Keratinocyte (primary cell): ENCODE measurements around the gene TSC1. TPM values are rescaled to one million over a fixed set of nuclear protein-coding genes. Genes with fewer than 3 reads are reported as not detected.

Experiments used
- DNase-seq: peaks from one replicate; pipeline ENCODE4 v3.0.0-alpha.2; 2011; ENCODE audit warnings: low read depth, missing footprints, low spot score
- FAIRE-seq: peaks from 2 replicates; lab custom pipeline; 2011; peaks lifted over from hg19 to GRCh38; lab: Jason Lieb, UNC
- H2AFZ ChIP-seq: 2 replicates; pipeline ENCODE4 v1.6.0; 2012; ENCODE audit warnings: low read length, control low read depth, inconsistent platforms; ENCODE audit not compliant: control insufficient read depth
- H3K27ac ChIP-seq: 2 replicates; pipeline ENCODE4 v1.5.1; 2011; ENCODE audit warnings: low read length; ENCODE audit not compliant: control insufficient read depth, insufficient read depth
- H3K27me3 ChIP-seq: 3 replicates; pipeline ENCODE4 v1.6.0; 2011; ENCODE audit warnings: low read length; ENCODE audit not compliant: control insufficient read depth, insufficient read depth; ENCODE audit errors: extremely low read depth
- H3K36me3 ChIP-seq, 2 experiments: 2 replicates in 1 of 2; 3 replicates in 1 of 2; pipeline ENCODE4 v1.5.1; 2011; ENCODE audit warnings: low read length in 2 of 2, mild to moderate bottlenecking in 1 of 2; ENCODE audit not compliant: control insufficient read depth in 2 of 2, insufficient read depth in 2 of 2; ENCODE audit errors: extremely low read depth in 1 of 2
- H3K4me1 ChIP-seq: 3 replicates; pipeline ENCODE4 v1.5.1; 2011; ENCODE audit warnings: low read length; ENCODE audit not compliant: control insufficient read depth, insufficient read depth; ENCODE audit errors: extremely low read depth
- H3K4me2 ChIP-seq: 3 replicates; pipeline ENCODE4 v1.6.0; 2011; ENCODE audit warnings: low read depth, low read length; ENCODE audit not compliant: control insufficient read depth, insufficient read depth; ENCODE audit errors: extremely low read depth
- H3K4me3 ChIP-seq, 3 experiments: fragments of 200-600 bp in 1 of 3; sonication (generic) in 1 of 3; 2 replicates in 2 of 3; 3 replicates in 1 of 3; pipeline ENCODE4 v1.5.1; 2011 to 2016; ENCODE audit warnings: low read length in 3 of 3, mild to moderate bottlenecking in 3 of 3, control low read depth in 2 of 3, inconsistent platforms in 1 of 3, low read depth in 1 of 3, mixed read lengths in 1 of 3, mixed run types in 1 of 3, moderate library complexity in 1 of 3; ENCODE audit not compliant: control insufficient read depth in 2 of 3, insufficient read depth in 2 of 3; ENCODE audit errors: extremely low read depth in 1 of 3
- H3K79me2 ChIP-seq: 2 replicates; pipeline ENCODE4 v1.6.0; 2012; ENCODE audit warnings: low read length; ENCODE audit not compliant: control insufficient read depth, insufficient read depth
- H3K9ac ChIP-seq: 3 replicates; pipeline ENCODE4 v1.6.0; 2011; ENCODE audit warnings: low read length; ENCODE audit not compliant: control insufficient read depth, insufficient read depth; ENCODE audit errors: extremely low read depth
- H3K9me1 ChIP-seq: 3 replicates; pipeline ENCODE4 v1.6.0; 2011; ENCODE audit warnings: low read length; ENCODE audit not compliant: control insufficient read depth, insufficient read depth; ENCODE audit errors: extremely low read depth
- H3K9me3 ChIP-seq: 2 replicates; pipeline ENCODE4 v1.5.1; 2012; ENCODE audit warnings: low read depth, low read length; ENCODE audit not compliant: control insufficient read depth
- H4K20me1 ChIP-seq: 3 replicates; pipeline ENCODE4 v1.6.0; 2011; ENCODE audit warnings: low read length; ENCODE audit not compliant: control insufficient read depth, insufficient read depth; ENCODE audit errors: extremely low read depth
- EZH2 ChIP-seq: IDR thresholded peaks from one replicate; pipeline ENCODE4 v1.6.1; 2012; ENCODE audit warnings: inconsistent platforms, mild to moderate bottlenecking, low read length, moderate library complexity
- dilution Hi-C: fragments of 300-500 bp; cut with MboI; formaldehyde crosslinking; loops from one replicate; pipeline ENCODE4 v1.7.0; 2020; ENCODE audit warnings: low sequenced_read_pairs; ENCODE audit not compliant: extremely low pct_ligation_motif_present
- polyA plus RNA-seq, 5 experiments: library from polyadenylated mRNA; depleted of rRNA in 3 of 5; stranded (reverse) in 3 of 5; stranded (forward) in 1 of 5; unstranded in 1 of 5; fragments of >200 nt; gene quantifications; 1 replicate in 1 of 5; 2 replicates in 3 of 5; 3 replicates in 1 of 5; pipeline versions ENCODE4 v1.2.1 to v1.2.3, GENCODE V29; 2011 to 2012; ENCODE audit warnings: missing spikeins in 2 of 5, low read depth in 1 of 5, low replicate concordance in 1 of 5
- TF ChIP-seq, protein P1 (sequence below), 3 experiments: IDR thresholded peaks in 1 of 3; conservative IDR thresholded peaks in 1 of 3; optimal IDR thresholded peaks in 1 of 3; 2 replicates in 2 of 3; 3 replicates in 1 of 3; pipeline versions ENCODE3 to v1.5.1; 2011; ENCODE audit warnings: low read length in 3 of 3, mild to moderate bottlenecking in 3 of 3, moderate library complexity in 2 of 3, control low read depth in 1 of 3, inconsistent platforms in 1 of 3; ENCODE audit not compliant: insufficient read depth in 2 of 3; ENCODE audit errors: extremely low read depth in 1 of 3

TSC1 gene
- polyA plus RNA-seq, 1 donor (not counting 4 experiments of a cell fraction or from before 2014, with no cell fraction given): 26.1 TPM

DNA sequence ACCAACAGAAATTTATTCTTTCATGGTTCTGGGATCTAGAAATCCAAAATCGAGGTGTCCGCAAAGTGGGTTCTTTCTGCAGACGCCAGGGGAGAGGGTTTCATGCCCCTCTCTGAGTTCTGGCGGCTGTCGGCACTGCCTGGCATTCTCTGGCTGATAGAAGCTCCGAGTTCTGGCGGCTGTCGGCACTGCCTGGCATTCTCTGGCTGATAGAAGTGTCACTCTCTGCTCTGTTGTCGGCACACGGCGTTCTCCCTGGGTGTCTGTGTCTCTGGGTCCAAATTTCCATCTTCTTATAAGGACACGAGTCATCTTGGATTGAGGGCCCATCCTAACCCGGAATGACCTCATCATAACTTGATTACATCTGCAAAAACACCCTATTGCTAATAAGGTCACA lies 41.7 kb upstream of the TSC1 start:
- DNase-seq (no peak), FAIRE-seq (no peak)
- H4K20me1 ChIP-seq: no peaks in the 10 kb centered on the region
- H3K4me2 ChIP-seq: no peak overlapping the region
- dilution Hi-C loops: no loop called here
- no peak for TF ChIP-seq EZH2
- TF ChIP-seq, protein P1, sequence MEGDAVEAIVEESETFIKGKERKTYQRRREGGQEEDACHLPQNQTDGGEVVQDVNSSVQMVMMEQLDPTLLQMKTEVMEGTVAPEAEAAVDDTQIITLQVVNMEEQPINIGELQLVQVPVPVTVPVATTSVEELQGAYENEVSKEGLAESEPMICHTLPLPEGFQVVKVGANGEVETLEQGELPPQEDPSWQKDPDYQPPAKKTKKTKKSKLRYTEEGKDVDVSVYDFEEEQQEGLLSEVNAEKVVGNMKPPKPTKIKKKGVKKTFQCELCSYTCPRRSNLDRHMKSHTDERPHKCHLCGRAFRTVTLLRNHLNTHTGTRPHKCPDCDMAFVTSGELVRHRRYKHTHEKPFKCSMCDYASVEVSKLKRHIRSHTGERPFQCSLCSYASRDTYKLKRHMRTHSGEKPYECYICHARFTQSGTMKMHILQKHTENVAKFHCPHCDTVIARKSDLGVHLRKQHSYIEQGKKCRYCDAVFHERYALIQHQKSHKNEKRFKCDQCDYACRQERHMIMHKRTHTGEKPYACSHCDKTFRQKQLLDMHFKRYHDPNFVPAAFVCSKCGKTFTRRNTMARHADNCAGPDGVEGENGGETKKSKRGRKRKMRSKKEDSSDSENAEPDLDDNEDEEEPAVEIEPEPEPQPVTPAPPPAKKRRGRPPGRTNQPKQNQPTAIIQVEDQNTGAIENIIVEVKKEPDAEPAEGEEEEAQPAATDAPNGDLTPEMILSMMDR (optimal IDR thresholded peaks at IDR 0.05 in 1 of 3, IDR thresholded peaks at IDR 0.05 in 1 of 3, conservative IDR thresholded peaks at IDR 0.05 in 1 of 3; ENCODE audit: extremely low read depth in 1 of 3, insufficient read depth in 2 of 3, low read length in 3 of 3): no peak
- H3K9ac ChIP-seq: no peak overlapping the region
- no peaks in the 10 kb centered on the region for H3K79me2 ChIP-seq
- H3K27me3 ChIP-seq: peaks cover 50% of the 10 kb centered on the region
- no peaks in the 10 kb centered on the region for H3K9me1 ChIP-seq
- no peaks in the 10 kb centered on the region for H3K36me3 ChIP-seq
- no peak overlapping the region for H3K27ac ChIP-seq
- no peaks in the 10 kb centered on the region for H3K9me3 ChIP-seq
- no peak overlapping the region for H2AFZ ChIP-seq
- no peak overlapping the region for H3K4me3 ChIP-seq
- H3K4me1 ChIP-seq: peaks cover 5% of the 10 kb centered on the region

DNA sequence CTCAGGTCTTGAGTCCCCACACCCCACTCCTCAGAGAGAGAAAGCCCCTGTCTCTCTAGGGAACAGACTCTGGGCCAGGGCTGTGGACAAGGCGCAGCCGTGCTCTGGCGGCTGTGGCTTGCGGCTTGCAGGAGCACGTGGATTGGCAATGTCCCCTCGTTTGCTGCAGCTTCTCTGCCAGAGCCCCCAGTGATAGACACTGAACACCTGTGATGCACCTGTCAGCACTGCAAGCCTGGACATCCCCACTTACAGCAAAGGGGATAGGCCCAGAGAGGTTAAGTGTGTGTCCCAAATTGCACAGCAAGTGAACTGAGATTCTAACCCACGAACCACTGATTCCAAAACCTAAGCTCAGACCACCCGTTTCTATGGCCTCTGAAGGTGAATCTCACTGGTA lies 41.1 kb upstream of the TSC1 start:
- Histone ChIP-seq H3K4me3 (no peak overlapping the region), H3K9me3 (no peaks in the 10 kb centered on the region), H3K9ac (no peak overlapping the region), H3K4me1 (peaks cover 5% of the 10 kb centered on the region), H3K4me2 (no peak overlapping the region), H4K20me1 (no peaks in the 10 kb centered on the region), H2AFZ (no peak overlapping the region), H3K27me3 (peaks cover 52% of the 10 kb centered on the region), H3K36me3 (no peaks in the 10 kb centered on the region), H3K9me1 (no peaks in the 10 kb centered on the region), H3K27ac (no peak overlapping the region), H3K79me2 (no peaks in the 10 kb centered on the region)
- dilution Hi-C loops: no loop called here
- FAIRE-seq (no peak), DNase-seq (no peak)
- TF ChIP-seq, protein P1 (optimal IDR thresholded peaks at IDR 0.05 in 1 of 3, IDR thresholded peaks at IDR 0.05 in 1 of 3, conservative IDR thresholded peaks at IDR 0.05 in 1 of 3; ENCODE audit: extremely low read depth in 1 of 3, insufficient read depth in 2 of 3, low read length in 3 of 3): no peak
- TF ChIP-seq EZH2: no peak
